ENCODE results near the gene IGFN1.

Gene IGFN1

GRCh38 chr1:201215531-201216357, 25.1 kb downstream of the IGFN1 start:
- no peak for DNase-seq (ENCODE audit: low read depth in 3 of 3, low spot score in 1 of 3)

DNA sequence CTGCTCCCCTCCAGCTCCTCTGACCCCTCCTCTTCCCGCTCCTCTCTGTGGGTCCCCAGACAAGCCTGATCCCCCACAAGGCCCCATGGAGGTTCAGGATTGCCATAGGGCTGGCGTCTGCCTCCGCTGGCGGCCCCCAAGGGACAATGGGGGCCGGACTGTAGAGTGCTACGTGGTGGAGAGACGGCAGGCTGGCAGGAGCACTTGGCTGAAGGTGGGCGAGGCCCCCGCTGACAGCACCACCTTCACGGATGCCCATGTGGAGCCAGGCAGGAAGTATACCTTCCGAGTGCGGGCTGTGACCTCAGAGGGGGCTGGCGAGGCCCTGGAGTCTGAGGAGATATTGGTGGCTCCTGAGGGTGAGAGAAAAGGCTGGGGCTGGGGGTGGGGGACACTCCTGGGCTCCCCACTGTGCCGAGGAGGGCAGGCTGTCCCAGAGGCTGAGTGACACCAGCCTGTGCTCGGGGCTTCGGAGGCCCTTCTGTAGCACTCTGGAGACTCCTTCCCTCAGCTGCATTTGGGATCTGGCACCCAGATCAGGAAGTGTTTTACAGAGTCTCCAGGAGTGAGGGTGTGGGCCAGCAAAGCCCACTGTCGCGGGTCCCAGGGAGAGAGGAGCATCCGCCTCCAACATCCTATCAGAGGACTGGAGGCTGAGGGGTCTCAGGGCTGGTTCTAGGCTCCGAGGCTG, 25.9 kb downstream of the IGFN1 start:
- DNase-seq (ENCODE audit: low read depth in 3 of 3, low spot score in 1 of 3), result no peak

DNA sequence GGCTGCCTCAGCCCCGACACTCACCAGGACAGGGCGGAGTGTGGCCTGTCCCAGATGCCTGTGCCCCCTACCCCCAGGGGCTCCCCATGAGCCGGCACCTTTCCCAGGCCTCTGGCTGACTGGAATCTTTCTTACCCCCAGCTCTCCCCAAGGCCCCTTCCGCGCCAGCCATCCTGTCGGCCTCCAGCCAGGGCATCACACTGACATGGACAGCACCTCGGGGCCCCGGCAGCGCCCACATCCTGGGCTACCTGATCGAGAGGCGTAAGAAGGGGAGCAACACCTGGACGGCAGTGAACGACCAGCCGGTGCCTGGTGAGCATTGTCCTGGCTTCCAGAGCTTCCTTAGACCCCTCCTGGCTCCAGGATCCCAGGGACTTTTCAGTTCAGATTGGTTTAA, 26.5 kb downstream of the IGFN1 start:
- no peak for DNase-seq (ENCODE audit: low read depth in 3 of 3, low spot score in 1 of 3)

- no peak for DNase-seq (ENCODE audit: low read depth in 3 of 3, low spot score in 1 of 3)
These were observed 27.2 kb downstream of the IGFN1 start for GRCh38 chr1:201217851-201218250.

- no peak for DNase-seq (ENCODE audit: low read depth in 3 of 3, low spot score in 1 of 3)
These were observed 27.8 kb downstream of the IGFN1 start for GRCh38 chr1:201218409-201218808.

DNA sequence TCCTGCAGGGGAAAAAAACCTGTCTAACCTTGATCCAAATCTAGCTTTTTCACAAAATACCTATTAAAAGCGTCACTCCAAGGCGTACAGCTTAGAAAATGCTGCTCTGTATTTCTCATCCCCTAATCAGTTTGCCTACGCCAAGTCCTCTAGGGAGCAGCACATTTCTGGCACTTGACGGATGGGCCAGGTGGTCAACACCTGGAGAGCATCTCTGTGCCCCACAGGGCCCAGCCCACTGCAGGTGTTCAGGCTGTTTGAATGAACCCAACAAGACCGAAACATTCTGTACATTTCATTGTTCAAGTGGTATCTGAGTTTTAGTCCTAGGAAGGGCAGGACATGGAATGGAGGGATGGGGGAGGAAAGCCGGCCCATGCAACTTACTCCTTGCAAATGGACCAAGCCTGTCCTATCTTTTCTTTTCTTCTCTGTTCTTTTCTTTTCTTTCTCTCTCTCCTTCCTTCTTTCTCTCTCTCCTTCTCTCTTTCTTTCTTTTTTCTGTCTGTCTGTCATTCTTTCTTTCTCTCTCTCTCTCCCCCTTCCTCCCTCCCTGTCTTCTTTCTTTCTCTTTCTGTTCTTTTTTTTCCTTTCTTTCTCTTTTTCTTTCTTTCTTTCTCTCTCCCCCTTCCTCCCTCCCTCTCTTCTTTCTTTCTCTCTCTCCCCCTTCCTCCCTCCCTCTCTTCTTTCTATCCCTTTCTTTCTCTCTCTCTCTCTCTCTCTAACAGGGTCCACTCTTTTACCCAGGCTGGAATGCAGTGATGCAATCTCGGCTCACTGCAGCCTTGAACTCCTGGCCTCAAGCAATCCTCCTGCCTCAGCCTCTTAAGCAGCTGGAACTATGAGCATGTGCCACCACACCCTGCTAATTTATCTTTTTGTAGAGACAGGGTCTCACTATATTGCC, 29.1 kb downstream of the IGFN1 start:
- no peak for DNase-seq (ENCODE audit: low read depth in 3 of 3, low spot score in 1 of 3)

DNA sequence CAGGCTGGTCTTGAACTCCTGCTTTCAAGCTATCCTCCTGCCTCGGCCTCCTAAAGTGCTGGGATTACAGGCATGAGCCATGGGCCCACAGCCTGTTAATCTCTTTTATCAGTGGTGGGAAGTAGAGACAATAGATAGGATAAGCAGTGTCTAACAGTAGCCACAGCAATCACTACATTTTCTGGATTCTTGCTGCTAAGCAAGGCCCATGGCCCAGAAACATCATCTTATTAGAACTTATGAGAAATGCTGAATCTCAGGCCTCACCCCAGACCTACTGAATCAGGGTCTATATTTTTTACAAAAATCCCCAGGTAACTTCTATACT, 29.7 kb downstream of the IGFN1 start:
- no peak for DNase-seq (ENCODE audit: low read depth in 3 of 3, low spot score in 1 of 3)

DNA sequence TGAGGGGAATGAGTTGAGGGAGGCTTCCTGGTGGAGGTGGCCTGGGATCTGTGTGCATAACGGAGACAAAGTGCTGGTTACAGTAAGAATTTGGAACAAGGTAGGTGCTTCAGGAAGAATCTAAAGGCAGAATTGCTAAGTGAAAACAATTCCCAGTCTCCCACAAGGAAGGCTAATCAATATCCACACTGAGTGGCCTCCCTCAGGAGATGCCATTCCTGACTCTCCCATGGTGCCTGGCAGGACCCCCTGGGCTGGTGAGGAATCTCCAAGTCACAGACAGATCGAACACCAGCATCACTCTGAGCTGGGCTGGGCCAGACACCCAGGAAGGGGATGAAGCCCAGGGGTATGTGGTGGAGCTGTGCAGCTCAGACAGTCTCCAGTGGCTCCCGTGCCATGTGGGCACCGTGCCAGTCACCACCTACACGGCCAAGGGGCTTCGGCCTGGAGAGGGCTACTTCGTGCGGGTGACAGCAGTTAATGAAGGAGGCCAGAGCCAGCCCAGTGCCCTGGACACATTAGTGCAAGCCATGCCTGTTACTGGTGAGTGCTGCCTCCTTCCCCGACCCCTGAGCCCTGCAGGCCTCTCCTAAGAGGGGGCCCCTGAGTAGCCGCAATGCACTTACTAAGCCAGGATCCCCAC, 30.7 kb downstream of the IGFN1 start:
- no peak for DNase-seq (ENCODE audit: low read depth in 3 of 3, low spot score in 1 of 3)

DNA sequence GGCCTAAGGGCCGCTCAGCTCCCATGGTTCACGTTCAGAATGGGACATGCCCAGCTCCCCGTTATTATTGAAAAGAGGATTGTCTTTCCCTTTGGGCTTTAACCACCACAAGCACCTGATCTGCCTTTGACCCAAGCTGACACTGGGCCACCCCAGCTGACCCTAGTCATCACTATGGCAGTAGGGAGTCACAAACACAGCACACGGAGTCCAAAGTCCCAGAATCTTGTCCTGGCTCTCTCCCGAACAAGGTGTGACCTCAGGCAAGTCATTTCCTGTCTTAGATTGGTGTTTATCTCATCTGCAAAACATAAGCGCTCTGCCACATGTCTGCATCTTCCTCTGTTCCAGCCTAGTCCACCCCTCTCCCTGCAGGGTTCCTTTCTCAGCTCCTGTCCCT, 31.5 kb downstream of the IGFN1 start:
- DNase-seq (ENCODE audit: low read depth in 3 of 3, low spot score in 1 of 3), result no peak

- DNase-seq (ENCODE audit: low read depth in 3 of 3, low spot score in 1 of 3), result no peak
These were observed 33.4 kb downstream of the IGFN1 start for GRCh38 chr1:201223852-201224665.

DNA sequence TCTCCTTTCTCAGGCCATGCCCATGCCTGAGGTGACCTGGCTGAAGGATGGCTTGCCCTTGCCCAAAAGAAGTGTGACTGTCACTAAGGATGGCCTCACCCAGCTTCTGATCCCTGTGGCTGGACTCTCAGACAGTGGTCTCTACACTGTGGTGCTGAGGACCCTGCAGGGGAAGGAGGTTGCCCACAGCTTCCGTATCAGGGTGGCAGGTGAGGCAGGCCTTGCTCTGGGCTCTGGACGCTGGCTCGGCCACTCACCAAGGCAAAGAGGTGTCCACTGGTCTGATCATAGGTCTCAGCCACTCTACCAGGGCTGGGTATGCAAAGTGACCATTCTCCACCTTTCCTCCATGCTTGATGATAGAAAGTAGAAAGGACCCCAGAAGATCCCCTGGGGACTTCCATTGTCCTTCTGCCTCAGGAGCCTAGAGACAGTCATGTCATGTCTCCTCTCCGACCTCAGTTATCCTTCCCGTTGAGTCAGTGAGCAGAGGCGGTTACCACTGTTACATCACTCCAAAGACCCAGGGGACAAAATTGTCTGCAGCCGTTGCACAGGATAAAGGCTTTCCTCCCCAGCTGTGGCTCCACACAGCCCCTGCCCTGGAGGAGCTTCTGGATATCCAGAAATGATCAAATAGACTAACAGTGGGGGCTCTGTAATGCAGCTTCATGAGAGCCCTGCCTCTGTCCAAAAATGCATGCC, 34.2 kb downstream of the IGFN1 start:
- no peak for DNase-seq (ENCODE audit: low read depth in 3 of 3, low spot score in 1 of 3)

- no peak for DNase-seq (ENCODE audit: low read depth in 3 of 3, low spot score in 1 of 3)
These were observed 35.5 kb downstream of the IGFN1 start for GRCh38 chr1:201226178-201226514.

DNA sequence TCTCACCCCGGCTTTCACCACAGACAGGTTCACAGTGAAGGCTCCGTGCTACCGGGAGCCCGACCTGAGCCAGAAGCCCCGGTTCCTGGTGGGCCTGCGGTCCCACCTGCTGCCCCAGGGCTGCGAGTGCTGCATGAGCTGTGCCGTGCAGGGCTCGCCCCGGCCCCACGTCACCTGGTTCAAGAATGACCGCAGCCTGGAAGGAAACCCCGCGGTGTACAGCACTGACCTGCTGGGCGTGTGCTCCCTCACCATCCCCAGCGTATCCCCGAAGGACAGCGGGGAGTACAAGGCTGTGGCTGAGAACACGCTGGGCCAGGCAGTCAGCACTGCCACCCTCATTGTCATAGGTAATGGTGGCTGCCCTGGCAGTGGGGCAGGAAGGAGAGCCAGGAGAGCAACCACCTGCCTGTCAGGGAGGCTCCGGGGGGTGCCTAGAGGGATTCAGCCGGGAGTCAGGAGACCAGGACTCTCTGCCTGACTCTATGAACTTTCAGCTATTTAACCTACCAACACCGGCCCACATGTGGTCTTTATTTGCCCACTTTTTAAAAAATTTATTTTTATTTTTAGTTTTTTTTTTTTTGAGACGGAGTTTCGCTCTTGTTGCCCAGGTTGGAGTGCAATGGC, 36.4 kb downstream of the IGFN1 start:
- no peak for DNase-seq (ENCODE audit: low read depth in 3 of 3, low spot score in 1 of 3)

DNA sequence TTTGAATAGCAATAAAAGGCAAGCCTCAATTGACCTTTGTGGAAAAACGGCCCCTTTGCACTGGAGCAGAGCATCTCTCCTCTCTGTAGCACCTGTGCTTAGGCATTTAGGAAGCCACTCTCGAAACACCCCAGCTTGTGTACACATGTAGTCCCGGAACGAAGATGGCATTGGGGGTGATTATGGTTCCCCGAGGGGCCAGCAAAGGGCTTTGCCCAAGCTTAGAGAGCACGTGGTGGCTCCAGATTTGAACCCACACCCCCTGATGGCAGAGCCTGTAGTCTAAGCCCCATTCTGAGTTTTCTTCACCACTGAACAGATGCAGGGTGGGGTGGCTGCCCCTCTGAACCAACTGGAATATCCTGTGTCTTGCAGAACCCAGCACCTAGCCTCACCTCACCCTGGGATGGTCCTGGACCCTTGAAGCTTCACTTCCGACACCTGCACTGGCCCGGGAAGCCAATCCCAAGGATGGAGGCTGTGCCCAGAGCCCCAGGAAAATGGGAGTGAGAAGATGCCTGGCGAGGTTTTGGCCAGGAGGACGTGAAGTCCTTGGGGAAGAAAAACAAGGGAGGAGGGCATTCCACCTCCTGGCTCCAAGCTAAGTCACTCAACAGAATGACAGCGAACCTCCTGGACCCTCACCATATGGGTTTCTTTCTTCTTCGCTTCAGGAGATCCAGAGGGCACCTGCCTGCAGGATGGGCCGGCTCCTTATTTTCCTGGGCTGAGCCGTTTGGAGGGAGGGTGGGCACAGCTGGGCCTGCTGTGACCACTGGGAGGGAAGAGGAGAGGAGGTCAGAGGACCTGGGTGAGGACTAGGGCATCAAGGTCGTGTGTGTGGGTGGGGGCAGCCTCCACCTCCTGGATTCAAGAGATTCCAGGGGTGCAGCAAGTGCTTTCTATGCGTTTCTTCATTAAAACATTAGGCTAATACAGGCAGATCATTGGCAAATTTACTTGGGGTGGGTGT, 37.7 kb downstream of the IGFN1 start:
- no peak for DNase-seq (ENCODE audit: low read depth in 3 of 3, low spot score in 1 of 3)

GRCh38 chr1:201229095-201229494, 38.5 kb downstream of the IGFN1 start:
- no peak for DNase-seq (ENCODE audit: low read depth in 3 of 3, low spot score in 1 of 3)

- no peak for DNase-seq (ENCODE audit: low read depth in 3 of 3, low spot score in 1 of 3)
These were observed 39.4 kb downstream of the IGFN1 start for GRCh38 chr1:201229771-201230635.

DNA sequence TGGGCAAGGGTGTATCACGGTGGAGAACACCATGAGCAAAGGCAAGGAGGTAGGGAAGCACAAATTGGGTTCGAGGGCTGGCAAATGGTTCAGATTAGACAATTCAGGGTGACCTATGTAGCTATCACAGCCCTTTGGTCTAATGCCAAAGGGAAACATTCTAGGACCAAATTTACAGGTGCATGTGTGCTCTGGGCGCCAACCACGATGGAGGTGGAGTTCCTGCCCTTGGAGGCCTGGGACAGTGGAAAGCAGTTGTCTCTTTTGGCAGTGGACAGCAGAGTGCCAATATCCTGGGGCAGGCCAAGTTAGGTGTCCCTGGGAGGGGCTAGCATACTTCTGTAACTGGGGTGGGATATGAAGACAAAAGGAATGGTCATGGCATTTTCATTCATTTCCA, 40.1 kb downstream of the IGFN1 start:
- DNase-seq (ENCODE audit: low read depth in 3 of 3, low spot score in 1 of 3), result no peak
